Astrocyte (in vitro differentiated cells and primary cell): ENCODE data around the gene SLC35F1. TPM values are rescaled to one million over a fixed set of nuclear protein-coding genes. Genes with fewer than 3 reads are reported as not detected.

Source experiments
- DNase-seq: peaks from one replicate; pipeline ENCODE4 v3.0.0-alpha.2; 2010; ENCODE audit warnings: low read depth
- FAIRE-seq: peaks from 2 replicates; lab custom pipeline; 2011; peaks lifted over from hg19 to GRCh38; lab: Jason Lieb, UNC
- H2AFZ ChIP-seq: 2 replicates; pipeline ENCODE4 v1.6.0; 2012; ENCODE audit warnings: low read depth, low read length, inconsistent platforms
- H3K27ac ChIP-seq: 2 replicates; pipeline ENCODE4 v1.5.1; 2011; ENCODE audit warnings: low read depth, low read length, inconsistent platforms
- H3K27me3 ChIP-seq: 2 replicates; pipeline ENCODE4 v1.6.0; 2011; ENCODE audit warnings: low read length, inconsistent platforms; ENCODE audit not compliant: insufficient read depth
- H3K36me3 ChIP-seq: 2 replicates; pipeline ENCODE4 v1.5.1; 2011; ENCODE audit warnings: low read length, inconsistent platforms; ENCODE audit not compliant: insufficient read depth
- H3K4me1 ChIP-seq: 2 replicates; pipeline ENCODE4 v1.5.1; 2011; ENCODE audit warnings: low read length, inconsistent platforms; ENCODE audit not compliant: insufficient read depth
- H3K4me2 ChIP-seq: 2 replicates; pipeline ENCODE4 v1.6.0; 2012; ENCODE audit warnings: low read length, inconsistent platforms
- H3K4me3 ChIP-seq: 2 replicates; pipeline ENCODE4 v1.5.1; 2011; ENCODE audit warnings: low read depth, mild to moderate bottlenecking, low read length, inconsistent platforms; ENCODE audit not compliant: insufficient read depth
- H3K79me2 ChIP-seq: 2 replicates; pipeline ENCODE4 v1.6.0; 2012; ENCODE audit warnings: mild to moderate bottlenecking, low read length, inconsistent platforms; ENCODE audit not compliant: insufficient read depth
- H3K9ac ChIP-seq: 2 replicates; pipeline ENCODE4 v1.6.0; 2012; ENCODE audit warnings: mild to moderate bottlenecking, low read length, inconsistent platforms
- H3K9me3 ChIP-seq: 2 replicates; pipeline ENCODE4 v1.5.1; 2012; ENCODE audit warnings: low read depth, mild to moderate bottlenecking, low read length, inconsistent platforms; ENCODE audit not compliant: insufficient read depth
- H4K20me1 ChIP-seq: 2 replicates; pipeline ENCODE4 v1.6.0; 2012; ENCODE audit warnings: low read length, inconsistent platforms; ENCODE audit not compliant: insufficient read depth
- H3K27ac Mint-ChIP-seq: one replicate; pipeline ENCODE4 v1.8.0; 2021; ENCODE audit warnings: mild to moderate bottlenecking, mixed read lengths; ENCODE audit not compliant: unreplicated experiment
- H3K27me3 Mint-ChIP-seq: one replicate; pipeline ENCODE4 v1.8.0; 2021; ENCODE audit warnings: low read depth, mixed read lengths; ENCODE audit not compliant: unreplicated experiment
- H3K36me3 Mint-ChIP-seq: one replicate; pipeline ENCODE4 v1.8.0; 2021; ENCODE audit warnings: low read depth, mixed read lengths; ENCODE audit not compliant: unreplicated experiment
- H3K4me1 Mint-ChIP-seq: one replicate; pipeline ENCODE4 v1.8.0; 2021; ENCODE audit warnings: low read depth, mixed read lengths; ENCODE audit not compliant: unreplicated experiment
- H3K4me3 Mint-ChIP-seq: one replicate; pipeline ENCODE4 v1.8.0; 2021; ENCODE audit warnings: mild to moderate bottlenecking, moderate library complexity, mixed read lengths; ENCODE audit not compliant: unreplicated experiment
- H3K9me3 Mint-ChIP-seq: one replicate; pipeline ENCODE4 v1.8.0; 2021; ENCODE audit warnings: mild to moderate bottlenecking, mixed read lengths; ENCODE audit not compliant: unreplicated experiment
- CTCF ChIP-seq: IDR thresholded peaks from 2 replicates; pipeline ENCODE4 v1.5.1; 2011; ENCODE audit warnings: low read depth, mild to moderate bottlenecking, inconsistent platforms, low read length, moderate library complexity; ENCODE audit not compliant: insufficient read depth
- EZH2 ChIP-seq: IDR thresholded peaks from 2 replicates; pipeline ENCODE4 v1.6.1; 2012; ENCODE audit warnings: mild to moderate bottlenecking, low read length, inconsistent platforms; ENCODE audit not compliant: insufficient read depth
- total RNA-seq: library from RNA; stranded (reverse); gene quantifications from 2 replicates; pipeline ENCODE4 v1.2.1, GENCODE V29; 2021

Gene SLC35F1
- total RNA-seq, 1 donor from 2014 or later: 1.0 TPM

GRCh38 chr6:117930645-117931044 lies 23.6 kb downstream of the SLC35F1 start:
- Histone ChIP-seq H3K79me2 (no peaks in the 10 kb centered on the region), H3K9ac (no peak overlapping the region), H3K4me1 (no peaks in the 10 kb centered on the region), H4K20me1 (no peaks in the 10 kb centered on the region), H3K9me3 (peaks cover 3% of the 10 kb centered on the region), H3K4me3 (no peak overlapping the region), H3K27ac (no peak overlapping the region), H2AFZ (no peak overlapping the region), H3K36me3 (no peaks in the 10 kb centered on the region), H3K27me3 (no peaks in the 10 kb centered on the region), H3K4me2 (no peak overlapping the region)
- Mint-ChIP-seq H3K27me3 (no peaks in the 10 kb centered on the region), H3K4me3 (no peak overlapping the region), H3K36me3 (peaks cover 2% of the 10 kb centered on the region), H3K9me3 (peaks cover 8% of the 10 kb centered on the region), H3K4me1 (no peaks in the 10 kb centered on the region), H3K27ac (no peak overlapping the region)
- no peak for TF ChIP-seq EZH2
- TF ChIP-seq CTCF: no peak
- no peak for DNase-seq
- no peak for FAIRE-seq

- Histone ChIP-seq H3K79me2 (no peaks in the 10 kb centered on the region), H3K9me3 (peaks cover 3% of the 10 kb centered on the region), H3K27ac (no peak overlapping the region), H3K4me1 (no peaks in the 10 kb centered on the region), H3K4me3 (no peak overlapping the region), H3K4me2 (no peak overlapping the region), H4K20me1 (no peaks in the 10 kb centered on the region), H3K36me3 (no peaks in the 10 kb centered on the region), H3K27me3 (no peaks in the 10 kb centered on the region), H3K9ac (no peak overlapping the region), H2AFZ (no peak overlapping the region)
- FAIRE-seq (no peak), DNase-seq (no peak)
- TF ChIP-seq CTCF (no peak), EZH2 (no peak)
- no peaks in the 10 kb centered on the region for H3K27me3 Mint-ChIP-seq
- H3K4me3 Mint-ChIP-seq: no peak overlapping the region
- peaks cover 2% of the 10 kb centered on the region for H3K36me3 Mint-ChIP-seq
- H3K9me3 Mint-ChIP-seq: peaks cover 8% of the 10 kb centered on the region
- no peak overlapping the region for H3K27ac Mint-ChIP-seq
- H3K4me1 Mint-ChIP-seq: no peaks in the 10 kb centered on the region
Measured at GRCh38 chr6:117932001-117932400, 24.9 kb downstream of the SLC35F1 start.

GRCh38 chr6:117932676-117933075 lies 25.6 kb downstream of the SLC35F1 start:
- H3K27me3 ChIP-seq: no peaks in the 10 kb centered on the region
- no peaks in the 10 kb centered on the region for H3K27me3 Mint-ChIP-seq
- peaks cover 2% of the 10 kb centered on the region for H3K36me3 Mint-ChIP-seq
- H3K4me1 Mint-ChIP-seq: no peaks in the 10 kb centered on the region
- no peak overlapping the region for H3K27ac Mint-ChIP-seq
- H2AFZ ChIP-seq: no peak overlapping the region
- FAIRE-seq (no peak), DNase-seq (no peak)
- no peak overlapping the region for H3K27ac ChIP-seq
- H3K36me3 ChIP-seq: no peaks in the 10 kb centered on the region
- H3K4me3 ChIP-seq: no peak overlapping the region
- no peak for TF ChIP-seq CTCF
- H3K79me2 ChIP-seq: no peaks in the 10 kb centered on the region
- no peaks in the 10 kb centered on the region for H4K20me1 ChIP-seq
- no peak overlapping the region for H3K4me2 ChIP-seq
- no peak overlapping the region for H3K9ac ChIP-seq
- H3K4me3 Mint-ChIP-seq: no peak overlapping the region
- H3K9me3 Mint-ChIP-seq: peaks cover 5% of the 10 kb centered on the region
- peaks cover 3% of the 10 kb centered on the region for H3K9me3 ChIP-seq
- no peaks in the 10 kb centered on the region for H3K4me1 ChIP-seq
